ENCODE results near the gene GNRHR. TPM values are rescaled to one million over a fixed set of nuclear protein-coding genes. Genes with fewer than 3 reads are reported as not detected.
A peak's percentile ranks its signal among the peaks of the same experiment; 100 is the strongest.
"Not testable (repeated sequence)": the region's sequence is repeated elsewhere in the genome, so short reads cannot be mapped to it uniquely, and the experiment has no call there.

GNRHR gene
- total RNA-seq: not detected in 2 replicates

DNA sequence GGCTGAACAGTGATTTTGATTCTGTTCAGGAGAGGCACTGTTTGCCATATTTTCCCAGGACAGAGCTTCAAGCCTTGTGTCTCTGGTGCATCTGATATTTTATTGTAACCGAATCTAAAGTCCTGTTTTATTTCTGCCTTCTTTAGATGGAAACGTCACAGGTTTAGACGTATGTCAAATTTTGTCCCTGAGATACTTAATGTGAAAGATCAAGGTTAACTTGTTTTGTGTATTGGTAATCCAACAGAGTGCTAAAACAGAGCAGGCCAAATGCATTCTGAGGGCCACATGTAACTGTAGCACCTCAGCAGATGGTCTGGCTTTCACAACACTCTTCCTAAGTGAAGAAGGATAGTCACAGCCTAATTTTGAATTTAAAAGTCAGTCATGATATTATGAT is at the start of gene GNRHR:
TSS of gene GNRHR (minus strand) at position 101 of the 400 bp plus-strand sequence. CDS start at position 48, 53 bp downstream.
- no peak for DNase-seq (ENCODE audit: low read depth in 2 of 2)

GRCh38 chr4:67796810-67797209 is 42.6 kb upstream of the GNRHR start:
- no peak for DNase-seq (ENCODE audit: low read depth in 2 of 2)

DNA sequence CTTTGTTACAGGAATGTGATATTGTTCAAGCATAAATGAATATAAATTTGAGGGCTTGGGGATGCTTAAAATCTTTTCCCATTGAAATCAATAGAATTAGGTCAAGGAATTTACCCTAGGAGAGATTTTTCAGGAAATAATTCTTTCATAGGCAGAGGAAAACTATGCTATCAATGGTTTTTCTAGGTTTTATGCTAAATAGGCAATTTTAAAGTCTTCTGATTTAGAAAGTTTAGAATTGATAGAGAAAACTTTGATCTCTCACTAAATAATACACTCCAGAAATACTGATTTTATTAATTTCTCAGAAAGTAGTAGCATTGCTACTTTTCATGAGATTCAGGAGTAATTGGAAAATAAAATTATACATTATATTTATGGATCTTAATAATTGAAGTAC is 36.5 kb upstream of the GNRHR start:
- DNase-seq (ENCODE audit: low read depth in 2 of 2): no peak

DNA sequence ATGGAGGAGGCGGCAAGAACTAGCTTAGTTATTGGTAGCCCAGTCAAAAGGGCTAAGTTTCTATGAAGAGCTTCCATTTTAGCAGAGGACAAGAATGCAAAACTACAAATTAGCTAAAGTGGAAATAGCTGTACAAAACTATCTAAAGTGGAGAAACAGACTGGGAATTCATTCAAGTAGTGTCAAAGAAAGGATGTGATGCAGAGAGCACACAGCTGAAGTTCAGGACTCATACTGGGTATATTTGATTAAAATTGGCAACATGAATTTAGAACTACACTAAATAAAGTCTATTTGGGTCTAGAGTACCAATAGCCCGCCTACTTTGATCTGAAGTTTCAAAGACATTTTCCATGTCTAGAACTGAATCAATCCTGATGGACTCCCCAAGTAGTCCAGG is 33.1 kb upstream of the GNRHR start:
- no peak for DNase-seq (ENCODE audit: low read depth in 2 of 2)

DNA sequence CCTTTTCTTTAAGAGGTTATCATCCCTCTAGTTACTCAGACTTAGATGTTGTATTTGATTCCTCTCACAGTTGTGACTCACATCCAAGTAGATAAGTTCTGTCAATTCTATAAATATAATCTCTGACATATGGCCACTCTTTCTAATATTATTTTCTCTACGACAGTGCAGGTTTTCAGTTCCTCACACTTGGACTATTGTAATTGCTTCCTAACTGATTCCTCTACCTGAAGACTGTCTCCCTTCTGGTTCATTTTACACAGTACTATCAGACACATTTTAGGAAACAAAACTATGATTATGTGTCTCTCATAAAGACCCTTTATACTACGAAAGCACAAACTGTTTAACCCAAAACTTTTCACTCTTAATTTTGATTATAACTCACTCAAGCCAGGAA is 31.3 kb upstream of the GNRHR start:
- DNase-seq (ENCODE audit: low read depth in 2 of 2): no peak

GRCh38 chr4:67779631-67780030 is 25.4 kb upstream of the GNRHR start:
- DNase-seq (ENCODE audit: low read depth in 2 of 2): no peak

- no peak for DNase-seq (ENCODE audit: low read depth in 2 of 2)
Observed at GRCh38 chr4:67776746-67777145, 22.6 kb upstream of the GNRHR start.

DNA sequence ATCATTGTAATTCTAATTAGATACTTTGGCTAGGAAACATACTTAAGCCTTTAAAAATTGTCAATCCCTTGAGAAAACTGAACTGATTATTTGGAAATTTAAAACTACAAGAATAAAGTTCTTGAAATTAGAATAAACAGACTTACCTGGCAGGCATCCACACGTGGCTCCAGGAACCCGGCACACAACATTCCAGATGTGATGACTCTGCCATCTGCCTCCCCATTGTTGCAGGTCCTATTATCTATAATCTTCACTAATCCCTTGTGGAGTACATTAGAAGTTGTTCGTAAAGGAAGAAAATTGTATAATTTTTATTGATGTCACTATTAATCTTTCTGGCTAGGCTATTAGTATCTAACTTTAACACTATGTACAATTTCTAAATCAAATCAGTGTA is 16.2 kb upstream of the GNRHR start:
- DNase-seq (ENCODE audit: low read depth in 2 of 2): no peak

DNA sequence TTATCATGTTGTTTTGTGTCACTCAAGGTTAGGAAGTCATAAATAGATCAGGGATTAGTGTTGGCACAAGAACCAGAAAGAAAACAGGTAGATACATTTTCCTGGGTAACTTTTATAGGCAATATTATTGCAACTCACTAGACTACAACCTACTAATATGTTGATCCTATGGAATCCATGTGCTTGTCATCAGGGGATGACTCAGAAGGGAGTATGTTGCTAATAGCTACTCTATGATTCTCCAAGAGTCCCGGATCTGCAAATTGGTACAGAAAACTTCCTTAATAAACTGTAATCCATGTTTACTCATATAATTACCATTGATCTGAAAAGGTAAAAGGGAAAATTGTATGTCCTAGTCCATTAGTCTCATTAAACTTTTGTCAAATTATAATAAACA is 11.7 kb upstream of the GNRHR start:
- DNase-seq (ENCODE audit: low read depth in 2 of 2): no peak

DNA sequence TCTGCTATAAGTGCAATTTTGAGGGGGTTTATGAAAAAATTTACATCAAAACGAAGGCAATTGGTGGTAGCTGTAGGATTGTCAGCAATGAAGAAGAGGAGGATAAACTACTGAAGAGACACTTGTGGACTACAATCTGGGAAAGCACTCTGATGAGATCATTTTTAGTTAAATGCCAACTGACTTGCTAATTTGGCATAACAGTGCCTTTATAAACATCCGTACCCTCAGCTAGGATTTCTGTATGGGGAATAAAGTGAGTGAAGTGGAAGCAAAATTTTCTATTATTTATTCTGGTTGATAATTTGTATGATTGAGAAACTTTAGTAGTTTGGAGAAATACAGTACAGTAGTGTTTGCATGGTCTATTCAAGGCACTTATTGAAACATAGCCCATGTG is 11.2 kb upstream of the GNRHR start:
- no peak for DNase-seq (ENCODE audit: low read depth in 2 of 2)

DNA sequence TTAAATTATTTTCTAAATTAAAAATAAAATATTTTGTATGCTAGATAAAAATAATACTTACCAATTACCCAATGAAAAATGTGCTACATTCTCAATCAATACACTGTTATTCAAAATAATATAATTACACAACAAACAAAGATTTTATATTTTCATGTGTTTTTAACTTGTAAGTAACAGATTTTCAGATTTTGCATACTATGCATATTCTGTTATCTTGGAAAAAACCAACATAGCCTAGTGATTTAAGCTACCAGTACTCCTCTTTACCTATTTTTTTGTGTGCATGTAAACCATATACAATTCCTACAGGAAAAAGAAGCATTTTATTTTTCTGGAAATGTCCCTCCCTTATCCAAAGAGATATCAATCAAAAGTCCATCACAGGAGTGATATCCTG is 10.0 kb upstream of the GNRHR start:
- no peak for DNase-seq (ENCODE audit: low read depth in 2 of 2)

DNA sequence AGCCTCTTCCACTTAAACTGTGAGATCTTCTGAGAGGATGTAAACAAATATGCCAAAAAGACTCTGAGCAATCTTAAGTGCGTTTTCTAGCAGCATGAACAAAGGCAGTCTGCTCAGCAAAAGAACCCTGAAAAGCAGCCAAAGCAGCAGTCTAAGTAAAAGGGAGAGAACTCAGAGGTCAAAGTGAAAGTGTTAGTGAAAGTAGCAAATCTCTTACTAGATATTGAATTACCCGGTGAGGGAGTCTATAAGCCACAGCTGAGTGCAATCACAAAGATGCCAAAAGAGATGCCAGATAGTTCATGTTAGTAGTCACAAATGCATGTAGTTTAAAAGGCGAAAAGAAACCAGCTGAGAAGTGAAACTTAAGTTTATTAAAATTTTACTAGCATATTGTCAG is 7.9 kb upstream of the GNRHR start:
- peak in 1 of 2 donors; percentile 22 for DNase-seq (ENCODE audit: low read depth in 2 of 2)

- not testable (repeated sequence) for DNase-seq (ENCODE audit: low read depth in 2 of 2)
Observed at GRCh38 chr4:67756991-67757390, 2.8 kb upstream of the GNRHR start.

- no peak for DNase-seq (ENCODE audit: low read depth in 2 of 2)
Observed at GRCh38 chr4:67755974-67756373, 1.8 kb upstream of the GNRHR start.

- DNase-seq (ENCODE audit: low read depth in 2 of 2): no peak
Observed at GRCh38 chr4:67751260-67751659, 2.9 kb downstream of the GNRHR start.

- DNase-seq (ENCODE audit: low read depth in 2 of 2): no peak
Observed at GRCh38 chr4:67750691-67751090, 3.5 kb downstream of the GNRHR start.

DNA sequence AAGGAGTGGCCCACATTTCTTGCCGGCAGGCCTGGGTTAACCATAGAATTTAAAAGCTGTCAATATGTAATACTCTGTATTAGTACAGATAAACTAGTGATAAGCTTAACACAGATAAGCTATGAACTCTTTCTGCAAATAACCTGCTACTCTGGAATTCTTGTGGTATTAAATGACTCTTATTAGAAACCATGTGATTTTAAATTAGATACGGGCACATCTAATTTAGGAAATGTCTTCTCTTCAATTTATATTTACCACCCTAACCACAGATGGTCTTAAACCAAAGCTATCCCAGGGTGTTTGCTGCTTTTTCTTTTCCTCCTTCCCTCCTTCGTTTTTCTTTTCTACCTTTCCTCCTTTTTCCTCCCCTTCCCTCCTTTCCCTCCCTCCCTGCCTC is 4.9 kb downstream of the GNRHR start:
- DNase-seq (ENCODE audit: low read depth in 2 of 2): no peak

GRCh38 chr4:67746797-67747495 is 7.2 kb downstream of the GNRHR start:
- DNase-seq (ENCODE audit: low read depth in 2 of 2): peak; percentile 37 to 49

- DNase-seq (ENCODE audit: low read depth in 2 of 2): no peak
Observed at GRCh38 chr4:67744561-67745283, 9.5 kb downstream of the GNRHR start.

DNA sequence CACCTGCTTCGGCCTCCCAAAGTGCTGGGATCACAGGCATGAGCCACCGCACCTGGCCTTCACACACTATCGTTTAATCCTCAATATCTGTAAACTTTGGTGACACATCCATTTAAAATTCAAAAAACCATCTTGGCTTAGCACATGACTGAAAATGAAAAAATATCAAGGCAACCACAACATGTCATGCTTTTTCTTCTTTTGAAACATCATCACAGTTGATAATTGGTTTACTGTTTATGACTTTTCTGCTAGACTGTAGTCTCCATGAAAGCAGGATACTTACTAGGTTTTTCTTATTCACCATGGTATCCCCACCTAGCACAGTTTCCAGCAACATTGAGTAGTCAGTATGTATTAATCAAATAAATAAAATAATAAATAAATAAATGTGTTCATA is 11.0 kb downstream of the GNRHR start:
- DNase-seq (ENCODE audit: low read depth in 2 of 2): no peak

DNA sequence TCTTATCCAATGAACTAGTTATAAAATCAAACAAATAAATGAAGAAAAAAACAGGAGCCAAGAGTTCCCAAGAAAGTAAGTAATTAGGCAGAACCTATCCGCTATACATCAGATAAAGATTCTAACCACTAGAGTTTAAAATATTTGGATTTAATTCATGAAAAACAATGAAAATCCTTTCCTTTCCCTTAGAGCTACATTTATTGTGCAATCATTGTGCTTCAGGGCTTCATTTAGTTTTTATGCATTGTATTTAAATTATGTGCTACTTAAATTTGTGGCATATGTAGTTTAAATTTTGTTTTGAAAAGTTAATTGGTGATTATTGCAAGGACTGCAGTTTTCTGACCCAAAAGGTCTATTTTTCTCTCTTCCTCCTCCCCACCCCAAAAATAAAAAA is 17.9 kb downstream of the GNRHR start:
- DNase-seq (ENCODE audit: low read depth in 2 of 2): no peak

DNA sequence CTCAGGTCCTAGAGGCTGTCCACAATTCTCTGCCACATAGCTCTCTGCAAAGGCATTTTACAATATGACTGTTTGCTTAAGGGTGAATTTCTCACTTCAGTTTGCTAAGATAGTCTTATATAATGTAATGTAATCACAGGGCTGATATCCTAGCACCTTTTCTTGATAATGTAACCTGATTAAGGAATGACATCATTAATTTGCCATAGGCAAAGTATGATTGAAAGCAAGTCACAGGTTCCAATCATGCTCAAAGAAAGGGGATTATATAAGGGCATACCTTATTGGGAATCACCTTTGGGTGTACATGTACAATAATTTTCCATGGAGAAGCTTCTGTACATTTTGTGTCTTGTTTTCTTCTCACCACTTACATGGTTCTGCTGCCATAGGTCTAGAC is 18.9 kb downstream of the GNRHR start:
- DNase-seq (ENCODE audit: low read depth in 2 of 2): no peak

GRCh38 chr4:67730511-67730910 is 23.7 kb downstream of the GNRHR start:
- not testable (repeated sequence) for DNase-seq (ENCODE audit: low read depth in 2 of 2)
